Activated CD4-positive, alpha-beta memory T cell treated with anti-CD3 and anti-CD28 coated beads for 36 hours (primary cell): Measurements from ENCODE around the gene HS3ST3A1. TPM values are rescaled to one million over a fixed set of nuclear protein-coding genes. Genes with fewer than 3 reads are reported as not detected.

Experiments used
- CTCF ChIA-PET: fragments of 350-600 bp; sonication (Branson Sonifier 250); formaldehyde crosslinking; loops from one replicate; lab custom pipeline; 2021; ENCODE audit warnings: antibody characterized with exemption, inconsistent platforms; lab: Charles Lee
- POLR2A ChIA-PET: fragments of 350-600 bp; sonication (Branson Sonifier 250); formaldehyde crosslinking; loops from one replicate; lab custom pipeline; 2021; ENCODE audit warnings: antibody characterized with exemption; lab: Charles Lee
- DNase-seq: peaks from one replicate; pipeline ENCODE4 v3.0.0-alpha.2; 2020
- H3K27ac Mint-ChIP-seq: one replicate; pipeline ENCODE4 v1.8.0; 2021; ENCODE audit warnings: mixed read lengths
- H3K27me3 Mint-ChIP-seq: one replicate; pipeline ENCODE4 v1.8.0; 2021; ENCODE audit warnings: mixed read lengths
- H3K36me3 Mint-ChIP-seq: one replicate; pipeline ENCODE4 v1.8.0; 2021; ENCODE audit warnings: mixed read lengths
- H3K4me1 Mint-ChIP-seq: one replicate; pipeline ENCODE4 v1.8.0; 2021; ENCODE audit warnings: low read depth, mixed read lengths
- H3K4me3 Mint-ChIP-seq: one replicate; pipeline ENCODE4 v1.8.0; 2021; ENCODE audit warnings: mild to moderate bottlenecking, mixed read lengths
- H3K9me3 Mint-ChIP-seq: one replicate; pipeline ENCODE4 v1.8.0; 2021; ENCODE audit warnings: mixed read lengths
- intact Hi-C: fragments of 100-400 bp; cut with micrococcal nuclease; formaldehyde crosslinking; loops from one replicate; pipeline ENCODE4 v1.15.1; 2023
- total RNA-seq, 2 experiments: library from RNA; stranded (reverse); gene quantifications; one replicate each; pipeline ENCODE4 v1.2.3, GENCODE V29; 2021

HS3ST3A1 gene
- total RNA-seq, 2 experiments from 2014 or later: 0.85 to 1.8 TPM

DNA sequence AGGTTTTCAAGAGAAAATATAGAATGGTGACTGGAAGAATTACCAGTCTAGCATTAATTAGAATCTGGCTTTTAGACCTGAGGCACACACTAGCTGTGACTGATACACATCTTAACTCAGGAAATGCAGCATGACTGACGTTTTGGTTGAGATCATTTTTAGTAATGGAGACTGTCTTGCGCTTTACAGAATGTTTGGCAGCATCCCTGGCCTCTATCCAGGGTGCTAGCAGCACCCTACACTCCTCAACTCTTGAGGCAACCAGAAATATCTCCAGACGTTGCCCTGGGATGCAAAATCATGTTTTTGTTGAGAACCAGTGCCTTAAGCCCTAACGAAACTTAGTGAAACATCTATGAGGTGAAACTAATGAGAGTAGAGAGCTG, 109.0 kb downstream of the HS3ST3A1 start:
- Mint-ChIP-seq H3K4me3 (no peak overlapping the region), H3K4me1 (no peaks in the 10 kb centered on the region), H3K27me3 (peaks cover 7% of the 10 kb centered on the region), H3K27ac (no peak overlapping the region), H3K36me3 (no peaks in the 10 kb centered on the region), H3K9me3 (no peaks in the 10 kb centered on the region)
- ChIA-PET CTCF (no interaction called here), POLR2A (no interaction called here)
- intact Hi-C loops: no loop called here
- no peak for DNase-seq

DNA sequence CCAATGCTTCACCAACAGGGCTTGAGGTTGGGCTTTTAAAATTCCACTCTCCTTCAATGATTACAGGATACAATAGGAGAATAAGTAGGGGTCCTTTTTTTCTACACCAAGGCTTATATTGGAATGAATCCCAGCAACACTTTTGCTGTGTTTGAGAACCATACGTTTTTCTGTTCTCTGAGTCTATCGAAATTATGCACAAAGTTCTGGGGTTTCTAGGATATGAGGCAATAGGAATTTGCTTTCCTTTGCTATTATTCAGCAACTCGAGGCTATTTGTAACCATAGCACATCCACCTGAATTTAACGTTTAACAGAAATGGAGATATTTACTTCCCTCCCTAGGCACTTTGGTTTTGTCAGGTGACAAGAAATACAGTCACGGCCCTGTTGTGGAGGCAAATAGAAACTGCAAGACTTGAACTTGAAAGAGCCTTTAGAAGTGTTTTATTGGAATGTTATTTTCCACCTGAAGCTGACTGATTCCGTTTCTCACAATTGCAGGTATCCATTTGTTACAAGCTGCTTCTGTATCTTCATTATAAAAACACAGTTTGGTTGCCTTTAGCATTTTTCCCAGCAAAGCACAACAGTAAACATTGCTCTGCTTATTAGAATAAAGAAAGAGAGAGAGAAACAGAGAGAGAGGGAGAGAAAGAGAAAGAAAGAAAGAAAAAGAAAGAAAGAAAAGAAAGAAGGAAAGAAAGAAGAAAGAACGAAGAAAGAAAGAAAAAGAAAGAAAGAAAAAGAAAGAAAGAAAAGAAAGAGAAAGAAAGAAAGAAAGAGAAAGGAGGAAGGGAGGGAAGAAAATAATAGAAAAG, 109.6 kb downstream of the HS3ST3A1 start:
- H3K27me3 Mint-ChIP-seq: peaks cover 7% of the 10 kb centered on the region
- H3K27ac Mint-ChIP-seq: no peak overlapping the region
- ChIA-PET POLR2A (no interaction called here), CTCF (no interaction called here)
- H3K4me3 Mint-ChIP-seq: no peak overlapping the region
- no peaks in the 10 kb centered on the region for H3K4me1 Mint-ChIP-seq
- intact Hi-C loops: no loop called here
- no peaks in the 10 kb centered on the region for H3K36me3 Mint-ChIP-seq
- no peaks in the 10 kb centered on the region for H3K9me3 Mint-ChIP-seq
- no peak for DNase-seq

DNA sequence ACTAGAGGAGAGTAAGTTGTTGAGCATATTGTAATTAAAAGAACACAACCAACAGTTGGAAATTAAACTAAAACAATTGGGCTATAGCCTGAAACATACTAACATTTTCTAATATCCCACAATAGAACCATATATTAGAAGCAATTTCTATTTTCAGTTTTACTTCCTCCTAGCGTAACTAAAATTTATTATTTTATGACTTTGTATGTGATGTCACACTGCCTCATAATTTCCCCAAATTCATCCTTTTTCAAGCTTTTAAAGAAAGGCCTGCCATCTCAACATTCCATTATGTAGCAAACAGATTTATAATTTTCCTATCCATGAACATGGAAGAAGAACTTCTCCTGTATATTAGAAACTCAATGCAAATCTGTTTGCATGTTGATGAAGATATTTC, 110.2 kb downstream of the HS3ST3A1 start:
- POLR2A ChIA-PET: no interaction called here
- Mint-ChIP-seq H3K4me1 (no peaks in the 10 kb centered on the region), H3K4me3 (no peak overlapping the region), H3K27ac (no peak overlapping the region), H3K27me3 (peaks cover 7% of the 10 kb centered on the region), H3K9me3 (no peaks in the 10 kb centered on the region), H3K36me3 (no peaks in the 10 kb centered on the region)
- CTCF ChIA-PET: no interaction called here
- no peak for DNase-seq
- intact Hi-C loops: no loop called here

DNA sequence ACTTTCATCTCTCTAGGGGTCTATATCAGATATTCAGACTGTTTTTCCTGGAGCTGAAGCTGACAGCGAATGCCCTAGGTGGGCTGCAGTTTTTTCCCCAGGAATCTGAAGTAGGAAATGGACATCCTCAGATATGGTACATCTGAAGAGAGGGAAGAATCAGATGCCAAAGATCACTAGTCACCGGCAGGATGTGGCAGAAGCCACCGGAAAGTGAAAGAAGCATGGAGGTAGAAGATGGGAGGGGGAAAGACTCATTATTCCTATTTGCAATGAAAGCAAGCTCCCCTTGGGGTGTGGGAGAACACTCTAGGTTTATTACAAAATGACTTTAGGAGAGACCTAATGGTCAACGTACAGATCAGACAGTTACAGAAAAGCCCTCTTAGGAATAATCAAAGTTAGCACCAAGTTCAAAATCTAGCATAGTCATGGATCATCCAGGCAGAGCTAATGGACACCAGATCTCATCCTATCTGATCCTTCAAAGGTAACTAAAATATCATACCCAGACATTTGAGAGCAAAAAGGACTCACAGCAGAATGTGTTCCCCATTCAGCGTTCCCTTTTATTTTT, 110.7 kb downstream of the HS3ST3A1 start:
- H3K27ac Mint-ChIP-seq: no peak overlapping the region

DNA sequence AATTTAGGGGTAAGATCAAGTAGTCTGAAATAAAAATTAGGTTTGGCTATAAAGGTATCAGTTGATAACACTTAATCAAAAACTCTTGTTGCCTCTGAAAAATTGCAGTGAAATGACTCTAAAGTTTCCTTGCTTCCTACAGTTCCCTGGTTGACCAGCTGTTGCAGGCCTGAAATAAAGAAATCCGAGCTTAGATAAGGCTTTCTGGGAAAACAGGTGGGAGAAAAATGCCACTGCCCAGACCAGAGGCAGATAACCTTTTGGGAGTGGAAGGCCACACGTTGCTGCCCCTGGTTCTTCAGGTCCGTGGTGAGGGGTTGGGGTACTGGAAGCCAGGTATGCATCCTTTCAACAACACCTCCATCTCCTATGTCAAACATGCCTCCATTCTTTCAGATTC, 111.3 kb downstream of the HS3ST3A1 start:
- ChIA-PET POLR2A (no interaction called here), CTCF (no interaction called here)
- H3K4me1 Mint-ChIP-seq: no peaks in the 10 kb centered on the region
- intact Hi-C loops: no loop called here
- H3K27ac Mint-ChIP-seq: no peak overlapping the region
- DNase-seq: no peak
- H3K27me3 Mint-ChIP-seq: peaks cover 7% of the 10 kb centered on the region
- H3K36me3 Mint-ChIP-seq: no peaks in the 10 kb centered on the region
- H3K9me3 Mint-ChIP-seq: no peaks in the 10 kb centered on the region
- H3K4me3 Mint-ChIP-seq: no peak overlapping the region

More for the DNA sequence above, 110.7 kb downstream of the HS3ST3A1 start:
- no peaks in the 10 kb centered on the region for H3K36me3 Mint-ChIP-seq
- no peaks in the 10 kb centered on the region for H3K4me1 Mint-ChIP-seq
- peaks cover 7% of the 10 kb centered on the region for H3K27me3 Mint-ChIP-seq
- intact Hi-C loops: no loop called here
- POLR2A ChIA-PET: no interaction called here
- CTCF ChIA-PET: no interaction called here
- DNase-seq: no peak
- no peaks in the 10 kb centered on the region for H3K9me3 Mint-ChIP-seq
- no peak overlapping the region for H3K4me3 Mint-ChIP-seq

DNA sequence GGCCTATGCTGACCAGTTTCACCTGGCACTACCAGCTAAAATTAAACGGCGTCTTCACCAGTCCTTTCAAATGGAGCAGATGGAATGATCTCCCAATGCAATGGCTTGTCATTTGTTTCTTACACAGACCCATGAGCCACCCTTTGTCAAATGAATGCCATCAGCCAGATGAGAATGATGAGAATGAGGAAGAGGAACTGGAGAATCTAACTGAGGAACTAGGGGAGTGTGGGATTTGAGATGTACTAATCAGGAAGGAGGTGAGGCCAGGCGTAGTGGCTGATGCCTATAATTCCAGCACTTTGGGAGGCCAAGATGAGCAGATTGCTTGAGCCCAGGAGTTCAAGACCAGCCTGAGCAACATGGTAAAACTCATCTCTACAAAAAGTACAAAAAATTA, 116.4 kb downstream of the HS3ST3A1 start:
- H3K27ac Mint-ChIP-seq: no peak overlapping the region
- peaks cover 10% of the 10 kb centered on the region for H3K27me3 Mint-ChIP-seq
- H3K4me3 Mint-ChIP-seq: no peak overlapping the region
- ChIA-PET CTCF (no interaction called here), POLR2A (no interaction called here)
- intact Hi-C loops: no loop called here
- peaks cover 14% of the 10 kb centered on the region for H3K9me3 Mint-ChIP-seq
- DNase-seq: no peak
- H3K36me3 Mint-ChIP-seq: no peaks in the 10 kb centered on the region
- no peaks in the 10 kb centered on the region for H3K4me1 Mint-ChIP-seq

DNA sequence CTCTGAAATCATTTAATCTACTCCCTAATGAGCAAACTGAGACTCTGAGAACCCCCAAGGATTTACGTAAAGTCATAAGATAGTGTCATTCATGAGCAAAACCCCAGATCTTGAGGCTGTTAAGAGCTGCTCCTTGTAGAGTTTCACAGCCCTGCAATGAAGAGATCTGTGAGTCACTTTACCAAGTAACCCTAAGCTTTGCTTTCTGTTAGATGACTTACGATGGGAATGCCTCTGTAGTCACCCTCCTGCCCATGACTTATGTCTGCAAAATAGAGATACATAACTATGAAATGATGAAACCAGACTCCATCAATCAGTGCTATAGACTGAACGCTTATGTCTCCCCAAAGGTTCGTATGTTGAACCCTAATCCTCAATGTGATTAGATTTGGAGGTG, 117.7 kb downstream of the HS3ST3A1 start:
- POLR2A ChIA-PET: no interaction called here
- intact Hi-C loops: no loop called here
- CTCF ChIA-PET: no interaction called here
- peaks cover 6% of the 10 kb centered on the region for H3K27me3 Mint-ChIP-seq
- H3K36me3 Mint-ChIP-seq: no peaks in the 10 kb centered on the region
- DNase-seq: no peak
- H3K4me1 Mint-ChIP-seq: no peaks in the 10 kb centered on the region
- H3K4me3 Mint-ChIP-seq: no peak overlapping the region
- H3K9me3 Mint-ChIP-seq: peaks cover 21% of the 10 kb centered on the region
- H3K27ac Mint-ChIP-seq: no peak overlapping the region

DNA sequence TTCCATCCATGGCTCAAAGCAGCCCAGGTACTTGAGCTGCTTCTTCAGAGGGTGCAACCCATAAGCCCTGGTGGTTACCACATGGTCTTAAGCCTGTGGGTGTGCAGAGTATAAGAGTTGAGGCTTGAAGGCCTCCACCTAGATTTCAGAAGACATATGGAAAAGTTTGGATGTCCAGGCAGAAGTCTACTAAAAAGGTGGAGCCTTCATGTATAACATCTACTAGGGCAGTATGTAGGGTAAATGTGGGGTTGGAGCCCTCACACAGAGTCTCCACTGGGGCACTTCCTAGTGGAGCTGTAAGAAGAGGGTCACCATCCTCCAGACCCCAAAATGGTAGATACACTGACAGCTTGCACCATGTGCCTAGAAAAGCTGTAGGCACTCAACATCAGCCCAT, 120.9 kb downstream of the HS3ST3A1 start:
- intact Hi-C loops: no loop called here
- Mint-ChIP-seq H3K9me3 (peaks cover 21% of the 10 kb centered on the region), H3K27ac (no peak overlapping the region), H3K4me1 (no peaks in the 10 kb centered on the region), H3K27me3 (peaks cover 9% of the 10 kb centered on the region), H3K4me3 (no peak overlapping the region), H3K36me3 (no peaks in the 10 kb centered on the region)
- ChIA-PET POLR2A (no interaction called here), CTCF (no interaction called here)
- no peak for DNase-seq

DNA sequence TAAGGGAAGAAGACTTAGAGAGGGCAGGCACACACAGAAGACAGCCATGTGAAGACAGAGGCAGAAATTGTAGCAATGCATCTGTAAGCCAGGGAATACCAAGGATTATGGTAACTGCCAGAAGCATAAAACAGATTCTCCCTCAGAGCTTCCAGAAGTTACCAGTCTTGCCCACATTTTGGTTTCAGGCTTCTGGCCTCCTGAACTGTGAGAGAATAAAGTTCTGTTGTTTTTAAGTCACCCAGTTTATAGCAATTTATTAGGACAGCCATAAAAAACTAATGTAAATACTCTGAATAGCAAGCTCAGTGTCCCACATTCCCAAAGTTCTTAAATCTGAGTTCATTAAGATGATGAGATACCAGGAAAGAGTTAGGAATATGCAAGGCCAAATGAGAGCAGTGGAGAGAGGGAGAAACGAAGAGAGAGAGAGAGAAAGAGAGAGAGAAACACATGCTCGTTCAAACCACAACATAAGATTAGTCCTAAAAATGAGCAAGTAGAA, 123.4 kb downstream of the HS3ST3A1 start:
- Mint-ChIP-seq H3K9me3 (peaks cover 21% of the 10 kb centered on the region), H3K36me3 (no peaks in the 10 kb centered on the region), H3K4me3 (no peak overlapping the region), H3K4me1 (no peaks in the 10 kb centered on the region), H3K27me3 (peaks cover 19% of the 10 kb centered on the region), H3K27ac (no peak overlapping the region)
- intact Hi-C loops: no loop called here
- POLR2A ChIA-PET: no interaction called here
- CTCF ChIA-PET: interaction anchor here (0.6 kb wide), 1 partner anchor 46 kb away, joined by 3 read pairs; no protein-coding TSS in a partner anchor
- no peak for DNase-seq

DNA sequence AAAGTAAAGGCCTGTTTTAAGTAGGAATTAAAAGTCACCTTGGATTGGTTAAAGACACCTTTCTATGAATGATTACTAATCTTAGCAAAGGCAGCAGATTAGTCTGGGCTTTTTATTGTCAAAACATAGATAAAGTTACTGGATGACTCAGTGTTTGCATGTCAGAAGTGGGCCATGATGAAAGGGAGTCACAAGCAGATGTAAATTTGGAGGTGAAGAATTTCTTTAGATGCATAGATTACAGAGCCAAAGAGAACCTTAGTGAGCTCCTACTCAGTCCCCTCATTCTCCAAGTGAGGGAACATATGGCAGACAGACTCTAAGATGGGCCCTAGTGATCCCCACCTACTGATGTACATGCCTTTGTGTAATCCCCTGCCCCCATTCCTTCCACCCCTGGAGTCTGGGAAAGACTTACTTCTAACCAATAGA, 124.5 kb downstream of the HS3ST3A1 start:
- Mint-ChIP-seq H3K27me3 (peaks cover 17% of the 10 kb centered on the region), H3K27ac (no peak overlapping the region), H3K4me3 (no peak overlapping the region), H3K4me1 (no peaks in the 10 kb centered on the region), H3K36me3 (no peaks in the 10 kb centered on the region), H3K9me3 (peaks cover 21% of the 10 kb centered on the region)
- CTCF ChIA-PET: no interaction called here
- POLR2A ChIA-PET: no interaction called here
- intact Hi-C loops: no loop called here
- no peak for DNase-seq

DNA sequence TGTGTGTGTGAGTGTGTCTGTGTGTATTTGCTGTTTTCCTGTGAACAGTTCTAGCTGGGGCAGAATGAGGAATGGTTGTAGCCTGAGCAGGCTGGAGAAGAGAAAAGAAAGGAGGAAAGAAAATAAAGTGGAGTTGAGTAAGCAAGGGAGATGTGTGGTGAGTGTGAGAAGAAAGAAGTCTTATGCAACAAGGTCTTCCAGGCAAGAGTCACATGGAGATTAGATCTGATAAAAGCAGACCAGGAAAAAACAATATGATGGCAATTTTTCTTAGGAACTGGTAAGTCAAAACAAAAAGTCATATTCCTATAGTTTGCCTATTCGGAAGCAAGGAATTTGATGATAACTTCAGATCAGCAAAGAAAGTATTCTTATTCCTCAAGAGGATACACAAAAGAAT, 125.0 kb downstream of the HS3ST3A1 start:
- no peaks in the 10 kb centered on the region for H3K36me3 Mint-ChIP-seq
- peaks cover 19% of the 10 kb centered on the region for H3K9me3 Mint-ChIP-seq
- no peak overlapping the region for H3K27ac Mint-ChIP-seq
- intact Hi-C loops: no loop called here
- H3K27me3 Mint-ChIP-seq: peaks cover 17% of the 10 kb centered on the region
- ChIA-PET CTCF (no interaction called here), POLR2A (no interaction called here)
- no peak for DNase-seq
- no peaks in the 10 kb centered on the region for H3K4me1 Mint-ChIP-seq
- no peak overlapping the region for H3K4me3 Mint-ChIP-seq

DNA sequence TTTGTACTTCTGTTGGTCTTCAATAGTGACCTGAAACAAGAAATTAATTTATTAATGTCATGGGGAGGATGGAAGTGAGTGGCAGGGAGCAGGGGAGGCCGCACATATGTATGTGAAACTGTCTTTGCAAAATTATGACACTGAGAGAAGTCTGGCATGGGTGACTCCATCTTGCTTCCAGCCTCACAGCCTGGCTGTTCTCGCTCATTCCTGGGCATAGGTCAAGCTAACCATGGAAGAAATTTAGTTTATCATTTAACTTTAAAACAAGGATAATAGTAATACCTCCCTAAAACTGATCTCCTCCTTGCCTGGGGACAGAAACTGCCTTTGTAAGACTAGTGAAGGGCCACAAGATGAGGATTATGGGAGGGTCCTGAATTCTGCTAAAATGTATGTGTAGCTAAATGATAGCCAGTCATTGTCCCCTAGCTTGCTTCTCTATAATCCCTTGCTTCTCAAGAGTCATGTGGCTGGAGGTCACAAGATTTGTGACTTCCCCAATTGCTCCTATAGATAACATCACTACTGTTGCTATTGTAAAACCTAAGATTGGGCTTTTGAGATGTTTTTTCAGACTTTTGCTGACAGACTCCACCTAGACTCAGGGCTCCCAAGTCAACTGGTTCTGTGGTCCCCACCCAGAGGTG, 126.0 kb downstream of the HS3ST3A1 start:
- no peak for DNase-seq
- POLR2A ChIA-PET: no interaction called here
- no peak overlapping the region for H3K4me3 Mint-ChIP-seq
- CTCF ChIA-PET: no interaction called here
- no peaks in the 10 kb centered on the region for H3K4me1 Mint-ChIP-seq
- H3K36me3 Mint-ChIP-seq: no peaks in the 10 kb centered on the region
- H3K27ac Mint-ChIP-seq: no peak overlapping the region
- H3K27me3 Mint-ChIP-seq: peaks cover 17% of the 10 kb centered on the region
- peaks cover 11% of the 10 kb centered on the region for H3K9me3 Mint-ChIP-seq
- intact Hi-C loops: no loop called here
